ENCODE data around the gene DIPK1C. TPM values are rescaled to one million over a fixed set of nuclear protein-coding genes. Genes with fewer than 3 reads are reported as not detected.

The DIPK1C gene
- total RNA-seq, 1 experiment from 2014 or later, result not detected

DNA sequence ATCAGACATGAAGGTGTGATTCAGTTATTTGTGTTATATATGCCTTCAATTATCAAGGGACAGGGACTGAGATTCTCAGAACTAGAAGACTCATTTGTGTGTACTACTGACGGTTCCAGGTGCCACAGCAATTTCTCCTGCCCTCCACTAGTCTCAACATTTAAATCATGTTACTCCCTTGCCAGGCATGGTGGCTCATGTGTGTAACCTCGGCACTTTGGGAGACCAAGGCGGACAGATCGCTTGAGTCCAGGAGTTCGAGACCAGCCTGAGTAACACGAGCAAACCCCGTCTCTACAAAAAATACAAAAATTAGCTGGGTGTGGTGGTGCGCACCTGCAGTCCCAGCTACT lies 40.2 kb upstream of the DIPK1C start:
- POLR2A ChIA-PET, result no interaction called here
- TF ChIP-seq, protein P1, sequence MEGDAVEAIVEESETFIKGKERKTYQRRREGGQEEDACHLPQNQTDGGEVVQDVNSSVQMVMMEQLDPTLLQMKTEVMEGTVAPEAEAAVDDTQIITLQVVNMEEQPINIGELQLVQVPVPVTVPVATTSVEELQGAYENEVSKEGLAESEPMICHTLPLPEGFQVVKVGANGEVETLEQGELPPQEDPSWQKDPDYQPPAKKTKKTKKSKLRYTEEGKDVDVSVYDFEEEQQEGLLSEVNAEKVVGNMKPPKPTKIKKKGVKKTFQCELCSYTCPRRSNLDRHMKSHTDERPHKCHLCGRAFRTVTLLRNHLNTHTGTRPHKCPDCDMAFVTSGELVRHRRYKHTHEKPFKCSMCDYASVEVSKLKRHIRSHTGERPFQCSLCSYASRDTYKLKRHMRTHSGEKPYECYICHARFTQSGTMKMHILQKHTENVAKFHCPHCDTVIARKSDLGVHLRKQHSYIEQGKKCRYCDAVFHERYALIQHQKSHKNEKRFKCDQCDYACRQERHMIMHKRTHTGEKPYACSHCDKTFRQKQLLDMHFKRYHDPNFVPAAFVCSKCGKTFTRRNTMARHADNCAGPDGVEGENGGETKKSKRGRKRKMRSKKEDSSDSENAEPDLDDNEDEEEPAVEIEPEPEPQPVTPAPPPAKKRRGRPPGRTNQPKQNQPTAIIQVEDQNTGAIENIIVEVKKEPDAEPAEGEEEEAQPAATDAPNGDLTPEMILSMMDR (IDR thresholded peaks at IDR 0.05; ENCODE audit: insufficient read depth in 1 of 2, low read depth in 1 of 2, low read length in 1 of 2, severe bottlenecking in 1 of 2, unreplicated experiment in 1 of 2), result no peak
- H3K4me1 Mint-ChIP-seq (ENCODE audit: low read depth, unreplicated experiment), result peaks cover 6% of the 10 kb centered on the region
- no peaks in the 10 kb centered on the region for H3K9me3 ChIP-seq
- H3K4me3 ChIP-seq (ENCODE audit: low read depth, low read length), result no peak overlapping the region; the same call in 1 of the 2 replicates
- H3K36me3 Mint-ChIP-seq (ENCODE audit: insufficient read depth, unreplicated experiment), result peaks cover 20% of the 10 kb centered on the region
- no TSS peak for BruUV-seq (replicated peaks)
- H3K4me3 Mint-ChIP-seq (ENCODE audit: unreplicated experiment), result peak overlapping the region; percentile 93
- H3K9me3 Mint-ChIP-seq (ENCODE audit: unreplicated experiment), result no peaks in the 10 kb centered on the region
- no peaks in the 10 kb centered on the region for H3K4me1 ChIP-seq
- CTCF ChIA-PET, result no interaction called here
- DNase-seq, result no peak
- intact Hi-C loops (cut with micrococcal nuclease; ENCODE audit: unreplicated experiment), result loop anchor here (2.0 kb wide), 2 partner anchors 16 to 46 kb away; no protein-coding TSS in a partner anchor
- H3K36me3 ChIP-seq (ENCODE audit: control insufficient read depth, insufficient read depth, low read length), result no peaks in the 10 kb centered on the region
- no peaks in the 10 kb centered on the region for H3K27me3 ChIP-seq (replicated peaks; ENCODE audit: control insufficient read depth, insufficient read depth, low read length)
- H3K27ac Mint-ChIP-seq (ENCODE audit: unreplicated experiment), result no peak overlapping the region
- no peaks in the 10 kb centered on the region for H3K27me3 Mint-ChIP-seq (ENCODE audit: insufficient read depth, unreplicated experiment)

DNA sequence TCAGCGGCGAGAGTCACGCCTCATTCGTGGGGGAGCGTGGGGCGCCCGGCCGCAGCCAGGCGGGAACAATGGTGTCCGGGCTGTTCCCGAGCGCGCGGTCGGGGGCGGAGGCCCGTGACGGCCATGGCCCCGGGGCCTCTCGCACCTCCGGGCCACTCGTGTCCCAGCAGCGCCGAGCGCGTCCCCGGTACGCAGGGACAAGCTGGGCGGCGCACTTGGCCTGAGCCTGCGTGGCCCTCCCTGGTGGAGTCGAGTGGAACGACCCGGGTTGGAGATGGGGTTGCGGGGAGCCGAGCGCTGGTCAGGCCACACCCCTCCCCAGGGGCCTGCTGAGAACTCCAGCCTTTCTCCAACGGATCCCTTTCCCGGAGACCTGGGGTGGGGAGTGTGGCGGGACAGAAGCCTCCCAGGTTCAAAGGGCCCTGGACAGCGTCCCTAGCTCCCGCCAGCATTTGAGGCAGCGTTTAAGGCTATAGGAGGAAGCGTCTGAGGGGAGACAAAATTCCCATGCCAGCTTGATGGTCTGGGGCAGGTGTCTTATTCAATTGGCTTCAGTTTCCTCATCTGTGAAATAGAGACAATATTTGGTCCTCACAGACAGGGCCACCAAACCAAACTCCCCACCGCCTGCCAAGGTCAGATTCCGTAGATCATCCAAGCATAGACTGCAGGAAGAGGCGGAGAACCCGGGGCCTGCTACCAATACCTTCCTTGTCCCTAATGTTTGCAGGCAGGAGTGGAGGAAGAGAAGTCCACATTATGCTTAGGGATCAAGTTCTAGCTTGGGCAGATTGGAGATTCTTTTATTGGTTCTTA lies 39.6 kb upstream of the DIPK1C start:
- CTCF ChIA-PET, result interaction anchor here (0.6 to 1.5 kb wide), 4 partner anchors 21 to 143 kb away, joined by 3 to 5 read pairs (median 4); no protein-coding TSS in a partner anchor
- Mint-ChIP-seq H3K4me3 (ENCODE audit: unreplicated experiment) (peak overlapping the region; percentile 93), H3K4me1 (ENCODE audit: low read depth, unreplicated experiment) (peaks cover 6% of the 10 kb centered on the region), H3K9me3 (ENCODE audit: unreplicated experiment) (no peaks in the 10 kb centered on the region), H3K36me3 (ENCODE audit: insufficient read depth, unreplicated experiment) (peaks cover 15% of the 10 kb centered on the region), H3K27ac (ENCODE audit: unreplicated experiment) (no peak overlapping the region), H3K27me3 (ENCODE audit: insufficient read depth, unreplicated experiment) (no peaks in the 10 kb centered on the region)
- intact Hi-C loops (cut with micrococcal nuclease; ENCODE audit: unreplicated experiment), result loop anchor here (1.0 to 2.0 kb wide), 4 partner anchors 16 to 56 kb away; no protein-coding TSS in a partner anchor
- peak overlapping the region; percentile 70 for H3K4me3 ChIP-seq (ENCODE audit: low read depth, low read length)
- DNase-seq, result peak; percentile 60 to 62
- no peaks in the 10 kb centered on the region for H3K4me1 ChIP-seq
- no peaks in the 10 kb centered on the region for H3K27me3 ChIP-seq (replicated peaks; ENCODE audit: control insufficient read depth, insufficient read depth, low read length)
- TF ChIP-seq, protein P1 (IDR thresholded peaks at IDR 0.05; ENCODE audit: insufficient read depth in 1 of 2, low read depth in 1 of 2, low read length in 1 of 2, severe bottlenecking in 1 of 2, unreplicated experiment in 1 of 2), result peak in 1 of 2 experiments; percentile 9
- no peaks in the 10 kb centered on the region for H3K36me3 ChIP-seq (ENCODE audit: control insufficient read depth, insufficient read depth, low read length)
- no peaks in the 10 kb centered on the region for H3K9me3 ChIP-seq
- POLR2A ChIA-PET, result interaction anchor here (0.7 to 1.6 kb wide), 7 partner anchors 12 to 144 kb away, joined by 3 to 7 read pairs (median 4); no protein-coding TSS in a partner anchor
- no TSS peak for BruUV-seq (replicated peaks)

DNA sequence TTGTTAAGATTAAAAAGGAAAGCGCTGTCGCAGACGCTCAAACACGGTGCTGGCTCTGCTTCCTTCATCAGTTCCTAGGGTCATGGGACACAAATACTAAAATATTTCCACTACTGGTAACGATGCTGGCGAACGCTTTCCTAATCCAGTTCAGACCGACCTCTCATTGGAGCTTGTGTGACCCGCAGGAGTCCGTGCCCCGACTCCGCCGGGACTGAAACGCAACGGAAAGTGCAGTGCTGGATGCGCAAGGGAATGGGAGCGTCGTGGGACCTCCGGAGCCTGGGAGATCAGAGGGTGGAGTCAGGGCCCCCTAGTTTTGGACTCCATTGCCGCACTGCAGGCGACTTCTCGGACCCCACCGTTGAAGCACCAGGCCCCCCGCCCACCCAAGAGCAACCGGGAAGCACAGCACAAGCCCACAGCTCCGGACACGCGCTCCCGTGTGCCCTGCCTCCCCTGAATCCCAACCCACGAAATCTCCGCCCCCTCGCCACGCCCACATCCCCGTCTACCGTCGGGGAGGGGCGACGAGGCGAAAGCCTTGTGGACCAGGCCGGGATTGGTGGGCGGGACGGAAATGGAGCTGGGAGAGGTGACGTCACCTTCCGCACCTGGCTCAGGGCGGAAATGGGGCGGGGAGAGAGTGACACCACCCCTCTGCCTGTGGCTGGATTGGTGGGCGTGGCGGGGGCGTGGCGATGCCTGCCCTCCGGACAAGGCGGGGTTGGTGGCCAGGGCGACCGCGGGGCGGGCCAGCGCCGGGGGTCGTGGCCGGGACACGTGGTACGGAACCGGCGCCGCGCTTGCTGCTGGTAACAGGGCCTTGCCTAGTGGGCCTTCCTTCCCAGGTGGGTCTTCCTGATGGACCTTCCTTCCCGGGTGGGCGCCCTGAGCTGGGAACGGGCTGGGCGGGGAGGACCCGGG lies 38.7 kb upstream of the DIPK1C start, which contains the start of gene CNDP2:
Gene CNDP2 (plus strand): TSS at position 783 of the 927 bp plus-strand sequence. CDS start 3,611 bp downstream, outside the sequence.
- intact Hi-C loops (cut with micrococcal nuclease; ENCODE audit: unreplicated experiment), result loop anchor here (1.0 to 2.0 kb wide), 4 partner anchors 15 to 56 kb away; no protein-coding TSS in a partner anchor
- TF ChIP-seq, protein P1 (IDR thresholded peaks at IDR 0.05; ENCODE audit: insufficient read depth in 1 of 2, low read depth in 1 of 2, low read length in 1 of 2, severe bottlenecking in 1 of 2, unreplicated experiment in 1 of 2), result no peak
- no peaks in the 10 kb centered on the region for H3K27me3 ChIP-seq (replicated peaks; ENCODE audit: control insufficient read depth, insufficient read depth, low read length)
- CTCF ChIA-PET, result interaction anchor here (0.6 to 1.5 kb wide), 4 partner anchors 21 to 142 kb away, joined by 3 to 5 read pairs (median 4); no protein-coding TSS in a partner anchor
- Mint-ChIP-seq H3K4me3 (ENCODE audit: unreplicated experiment) (peak within 1 kb of the TSS; percentile 93), H3K4me1 (ENCODE audit: low read depth, unreplicated experiment) (no peaks in the 10 kb centered on the region), H3K27ac (ENCODE audit: unreplicated experiment) (peak within 1 kb of the TSS; percentile 93), H3K36me3 (ENCODE audit: insufficient read depth, unreplicated experiment) (peaks cover 9% of the 10 kb centered on the region), H3K27me3 (ENCODE audit: insufficient read depth, unreplicated experiment) (no peaks in the 10 kb centered on the region), H3K9me3 (ENCODE audit: unreplicated experiment) (no peaks in the 10 kb centered on the region)
- H3K4me1 ChIP-seq, result no peaks in the 10 kb centered on the region
- BruUV-seq (replicated peaks), result TSS peak; percentile 96
- POLR2A ChIA-PET, result interaction anchor here (0.7 to 1.6 kb wide), 7 partner anchors 13 to 143 kb away, joined by 3 to 7 read pairs (median 4); no protein-coding TSS in a partner anchor
- peak within 1 kb of the TSS; percentile 70 for H3K4me3 ChIP-seq (ENCODE audit: low read depth, low read length)
- no peaks in the 10 kb centered on the region for H3K36me3 ChIP-seq (ENCODE audit: control insufficient read depth, insufficient read depth, low read length)
- peak; percentile 97 for DNase-seq
- no peaks in the 10 kb centered on the region for H3K9me3 ChIP-seq
